Hepatocyte (in vitro differentiated cells): ENCODE results near the gene GNB1L.

Experiments used
- EZH2 ChIP-seq: fragments of 200-600 bp; sonication (generic); IDR thresholded peaks from 2 replicates; pipeline ENCODE4 v1.6.1; 2016; ENCODE audit warnings: antibody characterized with exemption, mild to moderate bottlenecking, borderline replicate concordance
- TF ChIP-seq, protein P1 (sequence below): fragments of 200-600 bp; sonication (generic); IDR thresholded peaks from 2 replicates; pipeline ENCODE4 v1.5.1; 2016; ENCODE audit warnings: antibody characterized with exemption, mild to moderate bottlenecking; ENCODE audit not compliant: poor library complexity

DNA sequence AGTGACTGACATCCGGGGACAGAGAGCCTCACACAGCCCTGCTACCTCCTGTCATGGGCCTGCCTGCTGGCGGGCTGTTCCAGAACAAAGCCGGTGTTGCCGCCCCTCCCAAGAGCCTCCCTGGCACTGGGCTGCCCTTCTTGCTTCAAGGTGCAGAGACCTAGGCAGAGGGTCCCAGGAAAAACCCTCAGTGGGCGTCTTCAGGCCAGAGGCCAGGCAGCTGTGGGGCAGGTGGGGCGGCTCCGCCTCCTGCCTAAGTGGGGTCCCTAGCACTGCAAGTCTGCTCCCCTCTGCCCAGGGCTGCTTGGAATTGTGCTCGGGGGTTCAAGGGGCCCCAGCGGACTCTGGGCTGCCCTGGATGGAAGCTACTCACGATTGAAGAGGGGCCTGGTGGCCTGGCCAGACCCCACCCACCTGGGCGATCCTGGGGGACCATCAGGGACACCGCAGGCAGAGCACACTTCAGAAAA lies 20.4 kb upstream of the GNB1L start:
- TF ChIP-seq EZH2: no peak
- TF ChIP-seq, protein P1, sequence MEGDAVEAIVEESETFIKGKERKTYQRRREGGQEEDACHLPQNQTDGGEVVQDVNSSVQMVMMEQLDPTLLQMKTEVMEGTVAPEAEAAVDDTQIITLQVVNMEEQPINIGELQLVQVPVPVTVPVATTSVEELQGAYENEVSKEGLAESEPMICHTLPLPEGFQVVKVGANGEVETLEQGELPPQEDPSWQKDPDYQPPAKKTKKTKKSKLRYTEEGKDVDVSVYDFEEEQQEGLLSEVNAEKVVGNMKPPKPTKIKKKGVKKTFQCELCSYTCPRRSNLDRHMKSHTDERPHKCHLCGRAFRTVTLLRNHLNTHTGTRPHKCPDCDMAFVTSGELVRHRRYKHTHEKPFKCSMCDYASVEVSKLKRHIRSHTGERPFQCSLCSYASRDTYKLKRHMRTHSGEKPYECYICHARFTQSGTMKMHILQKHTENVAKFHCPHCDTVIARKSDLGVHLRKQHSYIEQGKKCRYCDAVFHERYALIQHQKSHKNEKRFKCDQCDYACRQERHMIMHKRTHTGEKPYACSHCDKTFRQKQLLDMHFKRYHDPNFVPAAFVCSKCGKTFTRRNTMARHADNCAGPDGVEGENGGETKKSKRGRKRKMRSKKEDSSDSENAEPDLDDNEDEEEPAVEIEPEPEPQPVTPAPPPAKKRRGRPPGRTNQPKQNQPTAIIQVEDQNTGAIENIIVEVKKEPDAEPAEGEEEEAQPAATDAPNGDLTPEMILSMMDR: no peak
